GM19372 (cell line): Measurements from ENCODE around the gene GSTA5.
"Not testable (repeated sequence)": the region's sequence is repeated elsewhere in the genome, so short reads cannot be mapped to it uniquely, and the experiment has no call there.

ENCODE experiments used
- ATAC-seq: cut with Tn5 transposase; IDR thresholded peaks from one replicate; pipeline ENCODE4 v1.9.1; 2021; ENCODE audit warnings: mild to moderate bottlenecking, low read depth, moderate library complexity; ENCODE audit not compliant: unreplicated experiment

Gene GSTA5

GRCh38 chr6:52840763-52841585 is at the start of gene GSTA5:
TSS of gene GSTA5 (minus strand) at chr6:52840813.
- ATAC-seq, result no peak

GRCh38 chr6:52890018-52890417 is 49.4 kb upstream of the GSTA5 start:
- no peak for ATAC-seq

GRCh38 chr6:52887910-52888524 is 47.4 kb upstream of the GSTA5 start:
- ATAC-seq, result no peak

GRCh38 chr6:52881996-52882841 is 41.6 kb upstream of the GSTA5 start:
- ATAC-seq, result peak; percentile 100

- no peak for ATAC-seq
Measured at GRCh38 chr6:52881662-52881995, 41.0 kb upstream of the GSTA5 start.

GRCh38 chr6:52877786-52878185 is 37.2 kb upstream of the GSTA5 start:
- no peak for ATAC-seq

GRCh38 chr6:52877168-52877567 is 36.6 kb upstream of the GSTA5 start:
- ATAC-seq, result no peak

GRCh38 chr6:52876056-52876787 is 35.6 kb upstream of the GSTA5 start:
- no peak for ATAC-seq

GRCh38 chr6:52872031-52872430 is 31.4 kb upstream of the GSTA5 start:
- no peak for ATAC-seq

- no peak for ATAC-seq
Measured at GRCh38 chr6:52871621-52872020, 31.0 kb upstream of the GSTA5 start.

GRCh38 chr6:52870335-52871091 is 29.9 kb upstream of the GSTA5 start:
- ATAC-seq, result not testable (repeated sequence)

GRCh38 chr6:52868899-52869298 is 28.3 kb upstream of the GSTA5 start:
- ATAC-seq, result not testable (repeated sequence)

- no peak for ATAC-seq
Measured at GRCh38 chr6:52868240-52868639, 27.6 kb upstream of the GSTA5 start.

- ATAC-seq, result not testable (repeated sequence)
Measured at GRCh38 chr6:52861151-52861550, 20.5 kb upstream of the GSTA5 start.

GRCh38 chr6:52858416-52858815 is 17.8 kb upstream of the GSTA5 start:
- ATAC-seq, result no peak

GRCh38 chr6:52856137-52856536 is 15.5 kb upstream of the GSTA5 start:
- not testable (repeated sequence) for ATAC-seq

GRCh38 chr6:52849137-52849536 is 8.5 kb upstream of the GSTA5 start:
- ATAC-seq, result no peak

GRCh38 chr6:52846002-52846401 is 5.4 kb upstream of the GSTA5 start:
- ATAC-seq, result no peak

GRCh38 chr6:52843605-52844004 is 3.0 kb upstream of the GSTA5 start:
- no peak for ATAC-seq
